ENCODE measurements around the gene BLOC1S4. TPM values are rescaled to one million over a fixed set of nuclear protein-coding genes. Genes with fewer than 3 reads are reported as not detected.

The BLOC1S4 gene
- total RNA-seq, 1 donor from 2014 or later: 20.9 TPM

GRCh38 chr4:6764976-6765620, 49.1 kb downstream of the BLOC1S4 start:
- Mint-ChIP-seq H3K4me3 (ENCODE audit: unreplicated experiment) (no peak overlapping the region), H3K9me3 (ENCODE audit: unreplicated experiment) (no peaks in the 10 kb centered on the region), H3K27me3 (ENCODE audit: unreplicated experiment) (peaks cover 16% of the 10 kb centered on the region), H3K36me3 (ENCODE audit: low read depth, unreplicated experiment) (no peaks in the 10 kb centered on the region), H3K4me1 (ENCODE audit: unreplicated experiment) (peaks cover 3% of the 10 kb centered on the region), H3K27ac (ENCODE audit: unreplicated experiment) (no peak overlapping the region)
- no peak for TF ChIP-seq CTCF (IDR thresholded peaks at IDR 0.05; ENCODE audit: unreplicated experiment)
- no peak for DNase-seq (ENCODE audit: low spot score)

GRCh38 chr4:6765703-6766102, 49.7 kb downstream of the BLOC1S4 start:
- Mint-ChIP-seq H3K9me3 (ENCODE audit: unreplicated experiment) (no peaks in the 10 kb centered on the region), H3K27ac (ENCODE audit: unreplicated experiment) (no peak overlapping the region), H3K36me3 (ENCODE audit: low read depth, unreplicated experiment) (no peaks in the 10 kb centered on the region), H3K4me1 (ENCODE audit: unreplicated experiment) (peaks cover 3% of the 10 kb centered on the region), H3K27me3 (ENCODE audit: unreplicated experiment) (peaks cover 16% of the 10 kb centered on the region), H3K4me3 (ENCODE audit: unreplicated experiment) (no peak overlapping the region)
- TF ChIP-seq CTCF (IDR thresholded peaks at IDR 0.05; ENCODE audit: unreplicated experiment): no peak
- DNase-seq (ENCODE audit: low spot score): no peak

Other genes with a start within 250 kb of the BLOC1S4 start
- 1.7 TPM for gene PPP2R2C, start 243.6 kb upstream of the BLOC1S4 start, total RNA-seq (ENCODE audit: unreplicated experiment)
- gene MAN2B2, start 141.0 kb upstream of the BLOC1S4 start, total RNA-seq (ENCODE audit: unreplicated experiment): 12.5 TPM
- gene MRFAP1, start 75.5 kb upstream of the BLOC1S4 start, total RNA-seq (ENCODE audit: unreplicated experiment): 226 TPM
- gene S100P, start 22.3 kb upstream of the BLOC1S4 start, total RNA-seq (ENCODE audit: unreplicated experiment): not detected
- gene MRFAP1L1, start 6.3 kb upstream of the BLOC1S4 start, total RNA-seq (ENCODE audit: unreplicated experiment): 43.0 TPM
- gene KIAA0232, start 66.6 kb downstream of the BLOC1S4 start, total RNA-seq (ENCODE audit: unreplicated experiment): 27.2 TPM
- gene TBC1D14, start 193.7 kb downstream of the BLOC1S4 start, total RNA-seq (ENCODE audit: unreplicated experiment): 33.0 TPM